Activated naive CD4-positive, alpha-beta T cell treated with anti-CD3 and anti-CD28 coated beads, Interleukin-2, amount 10 ng/mL, durations not matched to agents 7 days and 5 days (primary cell): ENCODE measurements around the gene SLC7A10.

Experiments used
- CTCF ChIA-PET: fragments of 350-600 bp; sonication (Branson Sonifier 250); formaldehyde crosslinking; loops from one replicate; lab custom pipeline; 2021; ENCODE audit warnings: antibody characterized with exemption; lab: Charles Lee
- DNase-seq: peaks from one replicate; pipeline ENCODE4 v3.0.0-alpha.2; 2020
- H3K27ac Mint-ChIP-seq: one replicate; pipeline ENCODE4 v1.8.0; 2021; ENCODE audit warnings: mild to moderate bottlenecking, moderate library complexity, mixed read lengths
- H3K27me3 Mint-ChIP-seq: one replicate; pipeline ENCODE4 v1.8.0; 2021; ENCODE audit warnings: mild to moderate bottlenecking, mixed read lengths
- H3K36me3 Mint-ChIP-seq: one replicate; pipeline ENCODE4 v1.8.0; 2021; ENCODE audit warnings: mixed read lengths
- H3K4me1 Mint-ChIP-seq: one replicate; pipeline ENCODE4 v1.8.0; 2021; ENCODE audit warnings: mixed read lengths
- H3K4me3 Mint-ChIP-seq: one replicate; pipeline ENCODE4 v1.8.0; 2021; ENCODE audit warnings: mild to moderate bottlenecking, moderate library complexity, mixed read lengths
- H3K9me3 Mint-ChIP-seq: one replicate; pipeline ENCODE4 v1.8.0; 2021; ENCODE audit warnings: mixed read lengths

Gene SLC7A10

GRCh38 chr19:33261511-33262189 lies 36.0 kb upstream of the SLC7A10 start:
- H3K36me3 Mint-ChIP-seq: no peaks in the 10 kb centered on the region
- peak overlapping the region; percentile 25 for H3K27ac Mint-ChIP-seq
- no peak overlapping the region for H3K4me3 Mint-ChIP-seq
- CTCF ChIA-PET: no interaction called here
- H3K9me3 Mint-ChIP-seq: peaks cover 3% of the 10 kb centered on the region
- no peak for DNase-seq
- H3K4me1 Mint-ChIP-seq: peaks cover 15% of the 10 kb centered on the region
- H3K27me3 Mint-ChIP-seq: peaks cover 43% of the 10 kb centered on the region

DNA sequence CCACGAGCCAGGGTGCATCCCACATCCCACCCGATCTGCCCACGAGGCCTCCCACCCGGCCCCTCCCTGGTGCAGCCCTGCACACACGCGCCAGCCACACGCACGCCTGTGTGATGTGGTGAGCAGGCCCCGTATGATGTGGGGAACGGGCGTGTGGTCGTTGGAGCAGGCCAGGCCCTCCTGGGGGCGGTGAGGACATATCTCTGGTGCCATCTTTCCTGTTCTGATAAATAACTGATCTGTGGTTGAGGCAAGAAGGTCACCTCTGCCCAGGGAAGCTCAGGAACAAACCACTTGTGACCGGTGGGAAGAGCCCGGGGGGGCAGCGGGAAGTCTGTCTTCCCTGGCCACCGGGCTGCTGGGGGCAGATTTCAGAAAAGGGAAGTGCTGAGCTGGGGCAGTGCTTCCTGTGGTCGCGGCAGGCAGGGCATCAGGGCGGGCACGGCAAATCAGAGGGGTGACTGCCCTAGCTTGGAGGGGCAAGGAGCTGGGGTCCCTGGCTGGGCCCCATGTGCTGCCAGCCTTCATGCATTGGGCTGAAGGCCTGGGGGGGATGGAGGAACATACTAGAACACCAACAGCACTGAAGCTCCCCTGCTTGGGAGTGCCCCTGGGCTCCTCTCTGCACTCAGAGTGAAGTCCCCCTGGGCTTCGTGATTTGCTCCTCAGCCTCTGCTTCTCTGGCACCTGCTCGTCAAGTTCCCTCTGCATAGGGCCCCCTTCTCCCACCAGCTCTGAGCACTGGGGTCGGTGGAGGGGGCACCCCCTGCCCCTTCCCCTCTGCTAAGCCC lies 35.2 kb upstream of the SLC7A10 start:
- H3K9me3 Mint-ChIP-seq: peaks cover 3% of the 10 kb centered on the region
- CTCF ChIA-PET: no interaction called here
- peaks cover 48% of the 10 kb centered on the region for H3K27me3 Mint-ChIP-seq
- no peaks in the 10 kb centered on the region for H3K36me3 Mint-ChIP-seq
- H3K4me1 Mint-ChIP-seq: peaks cover 15% of the 10 kb centered on the region
- no peak overlapping the region for H3K27ac Mint-ChIP-seq
- H3K4me3 Mint-ChIP-seq: no peak overlapping the region
- no peak for DNase-seq

DNA sequence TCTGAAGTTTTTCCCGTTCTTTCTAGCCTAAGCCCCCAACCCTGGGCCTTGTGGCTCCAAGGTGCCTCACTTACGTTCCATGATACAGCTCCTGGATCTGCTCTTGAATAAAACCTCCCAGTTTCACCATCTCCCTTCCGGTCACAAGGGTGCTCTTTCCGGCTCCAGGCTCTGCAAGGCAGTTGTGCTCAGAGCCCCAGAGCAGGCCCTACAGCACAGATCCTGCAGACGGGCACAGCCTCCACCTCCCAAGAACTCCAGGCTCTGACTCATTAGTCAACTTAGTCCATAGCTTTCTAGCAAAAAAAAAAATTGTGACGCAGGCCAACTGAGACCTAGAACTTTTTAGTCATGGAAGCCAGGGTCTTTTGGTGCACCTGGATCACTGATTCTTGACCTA lies 33.9 kb upstream of the SLC7A10 start:
- Mint-ChIP-seq H3K27ac (no peak overlapping the region), H3K9me3 (peaks cover 3% of the 10 kb centered on the region), H3K27me3 (peaks cover 48% of the 10 kb centered on the region), H3K36me3 (no peaks in the 10 kb centered on the region), H3K4me1 (peaks cover 15% of the 10 kb centered on the region), H3K4me3 (no peak overlapping the region)
- CTCF ChIA-PET: interaction anchor here (0.6 to 1.6 kb wide), 4 partner anchors 12 to 587 kb away, joined by 3 to 5 read pairs (median 3); no protein-coding TSS in a partner anchor
- DNase-seq: no peak

DNA sequence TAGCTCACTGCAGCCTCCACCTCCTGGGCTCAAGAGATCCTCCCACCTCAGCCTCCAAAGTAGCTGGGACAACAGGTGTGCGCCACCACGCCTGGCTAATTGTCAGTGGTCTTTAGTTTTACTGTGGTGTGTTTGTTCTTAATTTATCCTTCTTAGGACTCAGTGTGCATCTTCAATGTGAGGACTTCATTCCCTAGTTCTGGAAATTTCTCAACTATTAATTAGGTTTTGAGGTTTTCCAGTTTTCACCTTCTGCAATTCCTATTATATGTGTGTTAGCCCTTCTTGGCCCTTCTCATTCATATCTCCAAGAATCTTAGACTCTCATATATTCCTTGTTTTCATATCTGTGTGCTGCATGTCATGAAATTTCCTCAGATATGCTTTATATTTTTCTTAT lies 32.2 kb upstream of the SLC7A10 start:
- CTCF ChIA-PET: interaction anchor here (1.6 kb wide), 1 partner anchor 158 kb away, joined by 5 read pairs; no protein-coding TSS in a partner anchor
- H3K9me3 Mint-ChIP-seq: peaks cover 3% of the 10 kb centered on the region
- peaks cover 43% of the 10 kb centered on the region for H3K27me3 Mint-ChIP-seq
- peaks cover 15% of the 10 kb centered on the region for H3K4me1 Mint-ChIP-seq
- no peak overlapping the region for H3K27ac Mint-ChIP-seq
- no peak overlapping the region for H3K4me3 Mint-ChIP-seq
- DNase-seq: no peak
- H3K36me3 Mint-ChIP-seq: no peaks in the 10 kb centered on the region

DNA sequence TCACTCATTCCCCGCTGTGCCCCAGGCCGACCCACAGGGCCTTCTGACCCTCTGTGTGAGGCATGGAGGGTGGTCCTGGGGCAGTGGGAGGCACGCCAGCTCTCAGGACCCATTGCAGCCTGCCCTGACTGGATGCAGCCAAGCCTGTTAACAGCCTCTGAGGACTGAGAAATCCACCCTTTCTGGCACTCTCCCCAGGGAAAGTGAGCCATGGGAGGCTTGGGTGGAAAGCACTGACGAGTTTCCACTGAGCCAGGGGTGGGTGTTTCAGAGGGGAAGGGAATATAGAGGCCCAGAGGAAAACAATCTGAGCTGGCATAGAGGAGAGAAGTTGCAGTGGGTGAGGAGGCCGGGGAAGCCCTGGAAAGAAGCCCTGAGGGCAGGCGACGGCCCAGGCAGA lies 30.6 kb upstream of the SLC7A10 start:
- no peak overlapping the region for H3K4me3 Mint-ChIP-seq
- CTCF ChIA-PET: interaction anchor here (1.7 kb wide), 1 partner anchor 21 kb away, joined by 4 read pairs; no protein-coding TSS in a partner anchor
- H3K4me1 Mint-ChIP-seq: peaks cover 10% of the 10 kb centered on the region
- H3K36me3 Mint-ChIP-seq: no peaks in the 10 kb centered on the region
- peaks cover 3% of the 10 kb centered on the region for H3K9me3 Mint-ChIP-seq
- DNase-seq: no peak
- peaks cover 29% of the 10 kb centered on the region for H3K27me3 Mint-ChIP-seq
- no peak overlapping the region for H3K27ac Mint-ChIP-seq

GRCh38 chr19:33255781-33256180 lies 30.1 kb upstream of the SLC7A10 start:
- DNase-seq: no peak
- H3K4me3 Mint-ChIP-seq: no peak overlapping the region
- H3K27me3 Mint-ChIP-seq: peaks cover 25% of the 10 kb centered on the region
- peaks cover 5% of the 10 kb centered on the region for H3K4me1 Mint-ChIP-seq
- H3K27ac Mint-ChIP-seq: no peak overlapping the region
- CTCF ChIA-PET: interaction anchor here (1.0 to 1.7 kb wide), 2 partner anchors 21 to 160 kb away, joined by 3 to 4 read pairs; no protein-coding TSS in a partner anchor
- no peaks in the 10 kb centered on the region for H3K36me3 Mint-ChIP-seq
- peaks cover 3% of the 10 kb centered on the region for H3K9me3 Mint-ChIP-seq

- Mint-ChIP-seq H3K9me3 (peaks cover 3% of the 10 kb centered on the region), H3K27ac (no peak overlapping the region), H3K4me3 (no peak overlapping the region), H3K27me3 (peaks cover 11% of the 10 kb centered on the region), H3K4me1 (no peaks in the 10 kb centered on the region), H3K36me3 (no peaks in the 10 kb centered on the region)
- no peak for DNase-seq
- CTCF ChIA-PET: no interaction called here
Observed at GRCh38 chr19:33254245-33254824, 28.7 kb upstream of the SLC7A10 start.

- CTCF ChIA-PET: no interaction called here
- Mint-ChIP-seq H3K27ac (no peak overlapping the region), H3K4me3 (no peak overlapping the region), H3K27me3 (peaks cover 7% of the 10 kb centered on the region), H3K4me1 (no peaks in the 10 kb centered on the region), H3K9me3 (peaks cover 2% of the 10 kb centered on the region), H3K36me3 (no peaks in the 10 kb centered on the region)
- no peak for DNase-seq
Observed at GRCh38 chr19:33252971-33253370, 27.3 kb upstream of the SLC7A10 start.

DNA sequence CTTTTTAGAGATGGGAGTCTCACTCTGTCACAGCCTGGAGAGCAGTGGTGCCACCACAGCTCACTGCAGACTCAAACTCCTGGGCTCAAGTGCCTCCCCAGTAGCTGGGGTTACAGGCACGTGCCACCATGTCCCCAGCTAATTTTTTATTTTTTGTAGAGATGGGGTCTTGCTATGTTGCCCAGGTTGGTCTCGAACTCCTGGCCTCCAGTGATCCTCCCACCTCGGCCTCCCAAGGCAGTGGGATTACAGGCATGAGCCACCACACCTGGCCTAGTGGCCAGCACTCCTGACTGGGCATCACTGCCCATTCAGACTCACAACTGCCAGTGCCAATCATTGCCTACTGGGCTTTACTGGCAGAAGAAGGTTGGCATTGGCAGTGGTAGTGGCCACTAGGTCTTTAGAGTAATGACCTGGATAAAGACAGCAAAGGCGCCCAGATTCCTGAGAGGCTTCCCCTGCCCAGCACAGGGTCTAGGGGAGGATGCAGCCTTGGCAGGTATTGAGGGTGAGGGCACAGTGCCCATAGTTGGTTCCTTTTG lies 26.8 kb upstream of the SLC7A10 start:
- no peaks in the 10 kb centered on the region for H3K4me1 Mint-ChIP-seq
- CTCF ChIA-PET: no interaction called here
- no peaks in the 10 kb centered on the region for H3K9me3 Mint-ChIP-seq
- H3K4me3 Mint-ChIP-seq: no peak overlapping the region
- DNase-seq: no peak
- H3K36me3 Mint-ChIP-seq: no peaks in the 10 kb centered on the region
- H3K27me3 Mint-ChIP-seq: peaks cover 7% of the 10 kb centered on the region
- H3K27ac Mint-ChIP-seq: no peak overlapping the region

DNA sequence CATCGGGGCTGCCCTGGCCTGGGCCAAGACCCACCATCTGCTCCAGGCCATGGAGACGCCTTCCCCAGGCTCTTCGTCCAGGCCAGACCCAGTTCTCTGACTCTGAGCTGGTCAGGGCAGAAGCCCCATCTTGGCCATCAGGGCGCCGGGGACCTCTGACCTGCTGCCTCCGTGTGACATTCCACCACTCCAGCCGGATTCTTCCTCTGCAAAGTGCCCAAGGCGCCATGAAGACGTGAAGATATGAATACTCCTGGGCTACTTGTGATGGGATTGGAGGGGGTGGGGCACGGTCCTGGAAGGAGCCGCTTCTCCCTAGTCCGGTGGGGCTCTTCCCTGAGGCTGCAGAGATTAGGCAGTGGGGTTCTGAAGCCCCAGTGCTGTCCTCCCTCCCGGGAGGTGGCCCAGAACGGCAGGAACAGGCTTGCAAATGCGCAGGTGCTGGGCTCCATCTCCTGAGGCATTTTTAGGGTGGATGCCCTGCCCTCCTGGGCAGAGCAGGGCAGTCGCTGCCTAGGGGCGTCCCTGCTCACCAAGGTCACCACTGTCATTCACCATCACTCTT lies 26.0 kb upstream of the SLC7A10 start:
- CTCF ChIA-PET: no interaction called here
- Mint-ChIP-seq H3K4me3 (no peak overlapping the region), H3K9me3 (peaks cover 2% of the 10 kb centered on the region), H3K27me3 (peaks cover 4% of the 10 kb centered on the region), H3K36me3 (no peaks in the 10 kb centered on the region), H3K27ac (no peak overlapping the region), H3K4me1 (no peaks in the 10 kb centered on the region)
- no peak for DNase-seq

GRCh38 chr19:33251076-33251475 lies 25.4 kb upstream of the SLC7A10 start:
- no peaks in the 10 kb centered on the region for H3K36me3 Mint-ChIP-seq
- no peak overlapping the region for H3K27ac Mint-ChIP-seq
- H3K4me3 Mint-ChIP-seq: no peak overlapping the region
- CTCF ChIA-PET: no interaction called here
- no peaks in the 10 kb centered on the region for H3K27me3 Mint-ChIP-seq
- no peaks in the 10 kb centered on the region for H3K4me1 Mint-ChIP-seq
- no peak for DNase-seq
- peaks cover 4% of the 10 kb centered on the region for H3K9me3 Mint-ChIP-seq

GRCh38 chr19:33250500-33250899 lies 24.9 kb upstream of the SLC7A10 start:
- no peaks in the 10 kb centered on the region for H3K4me1 Mint-ChIP-seq
- no peaks in the 10 kb centered on the region for H3K27me3 Mint-ChIP-seq
- H3K4me3 Mint-ChIP-seq: no peak overlapping the region
- H3K27ac Mint-ChIP-seq: no peak overlapping the region
- H3K9me3 Mint-ChIP-seq: peaks cover 8% of the 10 kb centered on the region
- no peaks in the 10 kb centered on the region for H3K36me3 Mint-ChIP-seq
- CTCF ChIA-PET: no interaction called here
- no peak for DNase-seq

DNA sequence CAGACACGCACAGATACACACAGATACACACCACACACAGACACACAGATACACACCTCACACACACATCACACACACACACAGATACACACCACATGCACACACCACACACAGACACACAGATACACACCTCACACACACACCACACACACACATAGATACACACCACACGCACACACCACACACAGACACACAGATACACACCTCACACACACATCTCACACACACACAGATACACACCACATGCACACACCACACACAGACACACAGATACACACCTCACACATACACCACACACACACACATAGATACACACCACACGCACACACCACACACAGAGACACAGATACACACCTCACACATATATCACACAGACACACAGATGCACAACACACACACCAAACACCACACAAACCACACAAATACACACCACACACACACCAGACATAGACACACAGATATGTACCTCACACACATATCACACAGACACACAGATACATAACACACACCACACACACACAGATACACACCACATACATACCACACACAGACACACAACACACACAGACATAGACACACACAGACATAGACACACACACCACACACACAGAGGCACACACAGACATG lies 24.2 kb upstream of the SLC7A10 start:
- CTCF ChIA-PET: no interaction called here
- no peak for DNase-seq
- no peaks in the 10 kb centered on the region for H3K4me1 Mint-ChIP-seq
- peaks cover 12% of the 10 kb centered on the region for H3K9me3 Mint-ChIP-seq
- no peaks in the 10 kb centered on the region for H3K27me3 Mint-ChIP-seq
- no peak overlapping the region for H3K27ac Mint-ChIP-seq
- H3K4me3 Mint-ChIP-seq: no peak overlapping the region
- no peaks in the 10 kb centered on the region for H3K36me3 Mint-ChIP-seq
